Activated CD8-positive, alpha-beta memory T cell treated with anti-CD3 and anti-CD28 coated beads, Interleukin-2, amount 50 U/mL, for 1 hour (primary cell): ENCODE measurements around the gene PALM.
"Not testable (repeated sequence)": the region's sequence is repeated elsewhere in the genome, so short reads cannot be mapped to it uniquely, and the experiment has no call there.

ENCODE experiments used
- DNase-seq: peaks from one replicate; pipeline ENCODE4 v3.0.0-alpha.2; 2020; ENCODE audit errors: extremely low read depth

PALM gene

GRCh38 chr19:732148-733069 is 23.7 kb downstream of the PALM start:
- DNase-seq = no peak

- no peak for DNase-seq
Observed at GRCh38 chr19:734716-735115, 26.0 kb downstream of the PALM start.

GRCh38 chr19:736125-736524 is 27.4 kb downstream of the PALM start:
- no peak for DNase-seq

- peak; percentile 9 for DNase-seq
Observed at GRCh38 chr19:737591-738093, 28.9 kb downstream of the PALM start.

GRCh38 chr19:738509-739128 is 29.9 kb downstream of the PALM start:
- no peak for DNase-seq

- no peak for DNase-seq
Observed at GRCh38 chr19:739998-740715, 31.4 kb downstream of the PALM start.

- DNase-seq = not testable (repeated sequence)
Observed at GRCh38 chr19:740816-741505, 32.2 kb downstream of the PALM start.

GRCh38 chr19:741506-742131 is 32.9 kb downstream of the PALM start:
- DNase-seq = no peak

- no peak for DNase-seq
Observed at GRCh38 chr19:742540-743075, 33.9 kb downstream of the PALM start.

- no peak for DNase-seq
Observed at GRCh38 chr19:743168-743687, 34.5 kb downstream of the PALM start.

- not testable (repeated sequence) for DNase-seq
Observed at GRCh38 chr19:745138-745537, 36.4 kb downstream of the PALM start.

GRCh38 chr19:746208-746819 is 37.6 kb downstream of the PALM start:
- DNase-seq = no peak

- no peak for DNase-seq
Observed at GRCh38 chr19:746956-747355, 38.2 kb downstream of the PALM start.

GRCh38 chr19:747432-748273 is 38.9 kb downstream of the PALM start:
- DNase-seq = no peak

- DNase-seq = no peak
Observed at GRCh38 chr19:748274-748598, 39.5 kb downstream of the PALM start.

GRCh38 chr19:749811-750210 is 41.1 kb downstream of the PALM start:
- no peak for DNase-seq

- DNase-seq = no peak
Observed at GRCh38 chr19:750640-751423, 42.1 kb downstream of the PALM start, which contains the start of gene MISP. Gene MISP, plus strand, starts transcription at chr19:751112. Its CDS starts 5,835 bp downstream, at chr19:756947.

- no peak for DNase-seq
Observed at GRCh38 chr19:751501-752341, 43.0 kb downstream of the PALM start.
